Stimulated activated CD4-positive, alpha-beta T cell treated with anti-CD3 and anti-CD28 coated beads, Interleukin-2, amount 100 ng/mL, for 48 hours (primary cell): ENCODE results near the gene SIVA1.

ENCODE experiments used
- DNase-seq, 2 donors: peaks; one replicate each; pipeline ENCODE4 v3.0.0-alpha.2; 2020

SIVA1 gene

GRCh38 chr14:104798300-104799243, 45.6 kb downstream of the SIVA1 start:
- no peak for DNase-seq

- DNase-seq, result no peak
These were observed 46.5 kb downstream of the SIVA1 start for GRCh38 chr14:104799244-104800014.

GRCh38 chr14:104800015-104800770, 47.2 kb downstream of the SIVA1 start:
- DNase-seq, result peak; percentile 69 to 71

DNA sequence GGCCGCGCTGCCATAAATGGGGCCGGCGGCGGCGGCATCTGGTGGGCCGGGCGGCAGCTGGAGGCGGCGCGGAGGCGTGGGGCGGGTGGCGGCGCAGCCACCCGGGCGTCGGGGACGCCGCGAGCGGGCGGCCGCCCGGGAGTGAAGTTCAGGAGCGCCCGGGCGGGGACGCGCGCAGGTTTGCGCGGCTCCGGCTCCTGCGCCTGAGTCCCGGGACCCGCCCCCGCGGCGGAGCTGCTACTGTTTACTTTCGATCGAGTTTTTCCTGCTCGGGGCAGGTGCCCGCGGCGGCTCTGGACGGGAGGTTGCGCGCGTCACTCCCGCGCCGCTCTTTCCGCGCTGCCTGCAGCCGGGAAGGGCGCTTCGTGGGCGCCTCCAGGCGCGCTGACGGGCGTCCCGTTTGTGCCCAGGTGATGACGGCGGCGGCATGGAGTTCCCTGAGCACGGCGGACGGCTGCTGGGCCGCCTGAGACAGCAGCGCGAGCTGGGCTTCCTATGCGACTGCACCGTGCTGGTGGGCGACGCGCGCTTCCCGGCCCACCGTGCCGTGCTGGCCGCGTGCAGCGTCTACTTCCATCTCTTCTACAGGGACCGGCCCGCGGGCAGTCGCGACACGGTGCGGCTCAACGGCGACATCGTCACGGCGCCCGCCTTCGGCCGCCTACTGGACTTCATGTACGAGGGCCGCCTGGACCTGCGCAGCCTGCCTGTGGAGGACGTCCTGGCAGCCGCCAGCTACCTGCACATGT, 48.0 kb downstream of the SIVA1 start, which contains the start of gene ZBTB42:
ZBTB42 (plus strand) TSS at position 331 of the 749 bp plus-strand sequence; CDS start at position 428, 97 bp downstream.
- peak; percentile 56 to 57 for DNase-seq

DNA sequence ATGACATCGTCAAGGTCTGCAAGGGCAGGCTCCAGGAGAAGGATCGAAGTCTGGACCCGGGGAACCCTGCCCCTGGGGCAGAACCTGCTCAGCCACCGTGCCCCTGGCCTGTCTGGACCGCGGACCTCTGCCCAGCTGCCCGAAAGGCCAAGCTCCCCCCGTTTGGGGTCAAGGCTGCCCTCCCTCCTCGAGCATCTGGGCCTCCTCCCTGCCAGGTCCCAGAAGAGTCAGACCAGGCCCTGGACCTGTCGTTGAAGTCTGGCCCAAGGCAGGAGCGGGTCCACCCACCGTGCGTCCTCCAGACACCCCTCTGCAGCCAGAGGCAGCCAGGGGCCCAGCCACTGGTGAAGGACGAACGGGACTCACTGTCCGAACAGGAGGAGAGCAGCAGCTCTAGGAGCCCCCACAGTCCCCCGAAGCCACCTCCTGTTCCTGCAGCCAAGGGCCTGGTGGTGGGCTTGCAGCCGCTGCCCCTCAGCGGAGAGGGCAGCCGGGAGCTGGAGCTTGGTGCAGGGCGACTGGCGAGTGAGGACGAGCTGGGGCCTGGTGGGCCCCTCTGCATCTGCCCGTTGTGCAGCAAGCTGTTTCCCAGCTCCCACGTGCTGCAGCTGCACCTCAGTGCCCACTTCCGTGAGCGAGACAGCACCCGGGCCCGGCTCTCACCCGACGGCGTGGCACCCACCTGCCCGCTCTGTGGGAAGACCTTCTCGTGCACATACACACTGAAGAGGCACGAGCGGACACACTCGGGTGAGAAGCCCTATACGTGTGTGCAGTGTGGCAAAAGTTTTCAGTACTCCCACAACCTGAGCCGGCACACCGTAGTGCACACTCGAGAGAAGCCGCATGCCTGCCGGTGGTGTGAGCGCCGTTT, 48.8 kb downstream of the SIVA1 start:
- DNase-seq, result no peak

GRCh38 chr14:104802394-104803184, 49.6 kb downstream of the SIVA1 start:
- no peak for DNase-seq

DNA sequence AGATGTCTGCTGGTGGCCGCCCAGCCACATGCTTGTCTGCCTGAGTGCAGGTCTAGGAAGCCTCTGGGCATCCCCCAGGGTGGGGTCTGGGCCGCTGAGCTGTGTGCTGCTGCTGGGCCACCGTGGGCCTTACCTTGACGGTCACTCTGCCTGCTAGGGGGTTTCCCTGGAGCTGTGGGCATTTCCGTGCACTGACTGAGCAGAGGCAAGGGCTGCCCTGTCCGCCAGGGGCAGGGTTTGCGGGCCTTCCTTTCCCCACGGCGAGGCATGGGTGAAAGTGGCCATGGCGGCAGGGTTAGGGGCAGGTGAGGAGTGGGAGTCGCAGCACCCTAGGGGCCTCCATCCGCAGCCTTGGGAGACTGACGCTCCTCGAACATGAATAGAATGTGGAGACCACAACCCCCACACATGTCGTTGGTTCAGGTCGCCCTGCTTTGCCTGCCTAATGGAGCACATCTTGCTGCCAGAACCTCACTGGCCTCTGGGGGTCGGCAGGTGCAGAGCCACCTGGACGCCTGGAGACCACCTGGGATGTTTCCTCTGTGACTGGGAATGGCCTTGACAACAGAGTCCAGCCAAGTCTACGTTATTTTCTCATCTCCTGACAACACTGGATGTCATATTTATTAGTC, 50.4 kb downstream of the SIVA1 start:
- no peak for DNase-seq

GRCh38 chr14:104803912-104804410, 51.0 kb downstream of the SIVA1 start:
- no peak for DNase-seq

DNA sequence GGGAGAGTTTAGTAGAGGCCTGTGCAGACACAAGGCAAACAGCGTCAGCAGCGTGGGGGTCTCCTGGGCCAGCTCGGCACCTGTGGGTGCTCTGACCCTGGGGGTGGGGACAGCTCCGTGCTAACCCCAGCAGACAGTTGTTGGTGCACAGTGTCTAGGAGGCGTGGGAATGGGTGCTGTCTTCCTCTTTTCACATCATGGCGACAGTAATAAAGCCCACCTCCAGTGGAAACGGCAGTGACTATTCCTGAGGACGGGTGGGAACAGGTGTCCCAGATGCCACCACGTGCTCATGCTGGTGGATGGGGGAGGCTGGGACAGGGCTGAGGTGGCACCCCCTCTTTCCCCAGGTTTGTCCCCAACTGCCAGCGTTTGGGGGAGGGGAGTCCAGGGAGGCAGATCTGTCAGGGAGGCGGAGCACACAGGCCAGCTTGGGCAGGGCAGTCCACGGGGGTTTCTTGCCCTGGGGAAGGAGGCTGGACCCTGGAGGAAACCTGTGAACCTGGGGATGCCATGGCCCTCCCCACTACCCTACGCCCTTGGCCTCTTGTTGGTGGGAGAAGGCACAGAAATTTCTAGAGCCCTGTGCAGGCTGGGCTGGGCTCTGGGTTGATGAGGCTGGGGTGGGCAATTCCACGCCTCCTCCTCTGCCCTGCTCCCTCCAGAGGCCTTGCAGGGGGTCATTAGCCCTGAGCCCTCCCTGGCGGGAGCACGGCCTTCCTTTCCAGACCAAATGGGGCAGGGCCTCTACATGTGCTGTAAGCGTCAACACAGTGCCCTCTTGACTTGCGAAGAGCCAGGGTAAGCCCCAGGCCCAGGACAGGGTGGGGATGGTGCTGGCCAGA, 51.8 kb downstream of the SIVA1 start:
- DNase-seq, result no peak

DNA sequence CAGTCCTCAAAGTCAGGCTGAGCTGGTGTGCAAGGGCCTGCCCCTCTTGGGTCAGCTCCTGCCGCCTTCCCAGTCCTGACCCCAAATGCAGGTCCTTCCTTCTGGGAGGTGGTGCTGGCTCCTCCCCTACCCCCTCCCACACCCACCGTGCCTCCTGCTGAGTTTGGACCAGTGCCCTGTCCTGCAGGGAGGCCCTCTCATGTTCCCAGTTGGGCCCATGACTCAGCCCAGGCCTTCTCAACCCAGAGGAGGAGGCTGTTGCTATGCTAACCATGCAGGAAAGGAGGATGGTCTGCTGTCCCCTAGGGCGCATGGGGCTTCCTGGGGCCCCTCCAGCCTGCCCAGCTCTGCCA, 52.4 kb downstream of the SIVA1 start:
- DNase-seq, result no peak

- DNase-seq, result no peak
These were observed 53.1 kb downstream of the SIVA1 start for GRCh38 chr14:104805941-104806624.

DNA sequence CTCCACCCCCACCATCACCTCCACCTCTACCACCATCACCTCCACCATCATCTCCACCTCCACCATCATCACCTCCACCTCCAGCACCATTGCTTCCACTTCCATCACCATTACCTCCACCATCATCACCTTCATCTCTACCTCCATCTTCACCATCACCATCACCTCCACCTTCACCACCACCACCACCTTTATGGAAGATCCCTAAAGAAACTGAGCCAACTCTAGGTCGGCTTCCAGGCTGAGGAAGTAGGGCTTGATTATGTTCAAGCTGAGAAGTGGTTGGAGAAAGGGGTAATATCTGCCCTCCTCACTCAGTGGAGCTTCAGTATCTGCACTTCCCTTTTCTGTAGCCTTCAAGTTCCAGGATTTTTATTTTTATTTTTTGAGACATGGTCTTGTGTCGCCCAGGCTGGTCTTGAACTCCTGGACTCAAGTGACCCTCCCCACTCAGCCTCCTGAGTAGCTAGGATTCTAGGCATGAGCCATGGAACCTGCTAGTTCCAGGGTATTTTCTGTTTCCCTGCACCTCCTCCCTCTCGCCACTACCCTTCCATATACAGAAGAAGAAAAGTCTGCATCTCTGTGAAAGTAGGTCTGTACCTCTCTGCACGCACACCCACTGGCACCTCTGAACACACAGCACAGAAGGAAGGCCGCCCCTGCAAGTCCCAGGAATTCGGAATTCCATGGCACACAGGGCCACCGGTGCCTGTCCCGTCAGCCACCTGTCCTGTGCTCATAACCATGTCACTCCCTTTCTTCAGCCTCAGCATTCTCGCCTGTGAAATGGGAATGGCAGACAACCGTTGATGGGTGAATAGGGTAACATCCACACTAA, 53.9 kb downstream of the SIVA1 start:
- no peak for DNase-seq

DNA sequence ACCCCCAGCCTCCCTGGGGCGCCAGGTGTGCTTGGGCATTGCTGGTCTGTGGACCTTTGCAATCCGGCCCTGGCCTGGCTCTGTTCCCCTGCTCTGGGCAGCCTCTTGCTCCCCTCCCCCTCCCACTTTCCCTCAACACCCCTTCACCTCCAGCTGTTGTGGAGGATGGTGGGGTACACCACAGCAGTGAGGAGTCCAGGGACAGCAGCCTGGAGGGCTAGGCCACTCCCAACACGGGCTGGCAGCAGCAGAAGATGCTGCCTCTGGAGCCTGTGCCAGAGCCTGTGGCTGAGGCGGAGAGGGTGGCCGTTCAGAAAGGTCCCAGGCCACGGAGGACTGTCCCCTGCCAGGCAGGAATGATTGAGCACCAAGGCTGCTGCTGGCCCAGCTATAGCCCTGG, 55.5 kb downstream of the SIVA1 start:
- DNase-seq, result no peak
